H1 (cell line): ENCODE results near the gene S100A14. TPM values are rescaled to one million over a fixed set of nuclear protein-coding genes. Genes with fewer than 3 reads are reported as not detected.

Experiments
- CHD7 ChIP-seq: fragments of 300-600 bp; sonication (generic); IDR thresholded peaks from 2 replicates; pipeline ENCODE4 v1.7.1; 2012; ENCODE audit warnings: low read length, moderate library complexity, mild to moderate bottlenecking, inconsistent platforms; ENCODE audit not compliant: insufficient replicate concordance
- FOSL1 ChIP-seq: IDR thresholded peaks from 2 replicates; pipeline ENCODE4 v1.6.1; 2011; ENCODE audit warnings: mild to moderate bottlenecking, low read depth, low read length, moderate library complexity; ENCODE audit not compliant: insufficient read depth
- JUN ChIP-seq: IDR thresholded peaks from 2 replicates; pipeline ENCODE4 v1.6.1; 2011; ENCODE audit warnings: low read depth, mild to moderate bottlenecking, improper control_type of control experiment, low read length
- NANOG ChIP-seq: IDR thresholded peaks from 2 replicates; pipeline ENCODE4 v1.6.1; 2011; ENCODE audit warnings: low read length, low read depth, mild to moderate bottlenecking, inconsistent platforms; ENCODE audit not compliant: insufficient read depth, poor library complexity, severe bottlenecking
- POU5F1 ChIP-seq: IDR thresholded peaks from 2 replicates; pipeline ENCODE4 v1.6.1; 2011; ENCODE audit warnings: low read depth, mild to moderate bottlenecking, low read length, moderate library complexity
- SIX5 ChIP-seq: IDR thresholded peaks from 2 replicates; pipeline ENCODE4 v1.6.1; 2011; ENCODE audit warnings: mild to moderate bottlenecking, low read depth, low read length
- TCF12 ChIP-seq: IDR thresholded peaks from 2 replicates; pipeline ENCODE4 v1.6.1; 2011; ENCODE audit warnings: low read depth, mild to moderate bottlenecking, low read length
- polyA plus RNA-seq, 7 experiments: library from polyadenylated mRNA; depleted of rRNA in 3 of 7; stranded (reverse) in 5 of 7; unstranded in 2 of 7; fragments of >200 nt in 5 of 7; fragments of 200-250 nt in 2 of 7; gene quantifications; 1 replicate in 5 of 7; 2 replicates in 1 of 7; 4 replicates in 1 of 7; pipeline versions ENCODE4 v1.2.1 to v1.2.3, GENCODE V29; 2011 to 2013; ENCODE audit warnings: missing spikeins in 2 of 7, mixed read lengths in 2 of 7
- total RNA-seq: library from RNA; stranded (reverse); fragmentation: NEBNext Ultra II Directional; extraction: Animal tissue kit (Norgen Biotek cat#: 25700); gene quantifications from 2 replicates; pipeline ENCODE4 v1.2.1, GENCODE V29; 2021

The S100A14 gene
- total and polyA plus RNA-seq, 2 of the 8 experiments (the other 6 are each of a cell fraction or from before 2014, with no cell fraction given), result 1.4 to 5.3 TPM

DNA sequence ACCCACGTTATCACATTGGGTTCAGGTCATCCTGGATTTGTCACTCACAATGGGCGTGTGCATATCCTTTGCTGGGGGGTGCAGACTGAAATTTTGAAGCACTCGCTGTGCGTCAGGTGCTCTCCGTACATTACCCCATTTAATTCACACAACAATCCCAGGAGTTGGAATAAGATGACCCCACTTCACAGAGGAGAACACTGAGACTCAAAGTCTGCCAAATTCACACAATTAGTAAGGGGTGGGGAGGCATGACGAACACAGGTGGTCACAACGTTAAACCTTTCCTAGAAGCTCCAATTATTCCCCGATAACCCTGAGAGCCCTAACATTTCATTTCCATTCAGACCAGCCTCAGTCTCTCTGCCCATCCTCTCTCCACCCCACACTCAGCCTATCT lies 46.7 kb downstream of the S100A14 start (continued):
- TF ChIP-seq SIX5 (no peak), FOSL1 (no peak), TCF12 (no peak), NANOG (no peak), CHD7 (no peak), JUN (no peak), POU5F1 (no peak)
